Activated CD4-positive, alpha-beta T cell treated with anti-CD3 and anti-CD28 coated beads, Interleukin-2, amount 50 U/mL, for 4 hours (primary cell): ENCODE data around the gene UNC5B.
"Not testable (repeated sequence)": the region's sequence is repeated elsewhere in the genome, so short reads cannot be mapped to it uniquely, and the experiment has no call there.

ENCODE experiments used
- DNase-seq, 2 experiments: peaks; one replicate each; pipeline ENCODE4 v3.0.0-alpha.2; 2020

Gene UNC5B

DNA sequence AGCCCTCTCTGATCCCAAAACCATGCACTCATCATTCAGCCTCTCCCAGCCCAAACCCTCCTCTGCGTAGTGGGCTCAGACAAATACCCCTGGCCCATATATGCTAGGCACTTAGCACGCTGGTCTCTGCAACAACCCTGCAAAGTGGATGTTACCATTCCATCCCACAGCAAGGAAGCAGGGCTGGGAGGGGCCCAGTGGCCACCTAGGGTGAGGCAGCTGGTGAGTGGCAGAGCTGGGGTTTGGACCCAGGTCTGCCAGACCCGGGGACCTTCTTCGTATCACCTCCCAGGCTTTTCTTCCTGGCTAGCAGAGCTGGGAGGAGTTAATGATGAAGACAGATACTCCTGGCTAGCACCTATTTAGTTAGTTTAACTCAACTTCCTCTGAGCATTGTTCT is 73.6 kb downstream of the UNC5B start:
- no peak for DNase-seq

DNA sequence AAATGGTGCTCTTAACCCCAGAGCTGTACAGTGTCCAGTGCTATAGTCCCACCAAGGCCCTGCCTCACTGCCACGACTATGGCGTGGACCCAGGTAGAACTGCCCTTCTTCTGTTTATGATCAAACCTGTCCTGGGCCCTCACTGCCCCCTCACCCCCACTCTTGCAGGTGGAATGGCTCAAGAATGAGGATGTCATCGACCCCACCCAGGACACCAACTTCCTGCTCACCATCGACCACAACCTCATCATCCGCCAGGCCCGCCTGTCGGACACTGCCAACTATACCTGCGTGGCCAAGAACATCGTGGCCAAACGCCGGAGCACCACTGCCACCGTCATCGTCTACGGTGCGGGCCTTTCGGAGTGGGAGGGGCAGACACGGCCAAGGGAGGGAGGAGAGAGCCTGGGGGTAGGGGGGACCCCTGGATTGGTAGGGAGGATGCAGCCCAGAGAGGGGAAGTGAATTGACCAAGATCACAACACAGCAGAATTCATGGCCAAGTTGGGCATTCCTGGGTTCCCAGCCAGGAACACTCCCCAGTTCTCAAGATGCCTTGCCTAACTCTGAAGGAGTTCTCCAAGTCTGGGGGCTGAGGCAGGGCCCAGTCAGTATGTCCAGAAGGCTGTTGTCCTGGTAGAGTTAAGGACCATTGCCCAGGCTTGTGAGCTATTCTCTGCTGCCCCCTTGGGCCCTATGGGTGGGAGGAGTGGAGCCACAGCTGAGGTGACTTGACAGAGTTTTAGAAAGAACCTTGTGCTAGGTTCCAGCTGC is 74.3 kb downstream of the UNC5B start:
- no peak for DNase-seq

DNA sequence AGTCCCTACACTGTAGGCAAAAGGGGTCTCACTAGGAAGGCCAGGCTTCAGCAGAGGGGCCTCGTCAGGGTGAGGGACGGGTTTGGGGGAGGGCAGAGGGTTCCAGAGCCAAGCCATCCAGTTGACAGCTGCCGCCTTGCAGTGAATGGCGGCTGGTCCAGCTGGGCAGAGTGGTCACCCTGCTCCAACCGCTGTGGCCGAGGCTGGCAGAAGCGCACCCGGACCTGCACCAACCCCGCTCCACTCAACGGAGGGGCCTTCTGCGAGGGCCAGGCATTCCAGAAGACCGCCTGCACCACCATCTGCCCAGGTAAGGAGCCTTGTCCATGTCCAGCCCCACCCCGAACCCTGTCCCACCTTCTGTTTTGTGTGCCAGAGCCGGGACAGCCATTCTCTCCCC is 75.1 kb downstream of the UNC5B start:
- DNase-seq: no peak

DNA sequence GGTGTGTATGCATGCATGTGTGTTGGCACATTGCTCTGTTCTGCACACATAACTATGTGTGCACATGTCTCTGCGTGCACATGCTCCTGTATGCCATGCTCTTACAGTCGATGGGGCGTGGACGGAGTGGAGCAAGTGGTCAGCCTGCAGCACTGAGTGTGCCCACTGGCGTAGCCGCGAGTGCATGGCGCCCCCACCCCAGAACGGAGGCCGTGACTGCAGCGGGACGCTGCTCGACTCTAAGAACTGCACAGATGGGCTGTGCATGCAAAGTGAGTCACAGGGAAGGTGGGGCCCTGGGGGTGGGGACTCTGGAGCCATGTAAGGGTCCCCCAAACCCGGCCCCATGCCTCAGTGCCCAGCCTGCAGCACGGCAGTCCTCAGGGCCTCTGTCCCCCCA is 76.1 kb downstream of the UNC5B start:
- no peak for DNase-seq

DNA sequence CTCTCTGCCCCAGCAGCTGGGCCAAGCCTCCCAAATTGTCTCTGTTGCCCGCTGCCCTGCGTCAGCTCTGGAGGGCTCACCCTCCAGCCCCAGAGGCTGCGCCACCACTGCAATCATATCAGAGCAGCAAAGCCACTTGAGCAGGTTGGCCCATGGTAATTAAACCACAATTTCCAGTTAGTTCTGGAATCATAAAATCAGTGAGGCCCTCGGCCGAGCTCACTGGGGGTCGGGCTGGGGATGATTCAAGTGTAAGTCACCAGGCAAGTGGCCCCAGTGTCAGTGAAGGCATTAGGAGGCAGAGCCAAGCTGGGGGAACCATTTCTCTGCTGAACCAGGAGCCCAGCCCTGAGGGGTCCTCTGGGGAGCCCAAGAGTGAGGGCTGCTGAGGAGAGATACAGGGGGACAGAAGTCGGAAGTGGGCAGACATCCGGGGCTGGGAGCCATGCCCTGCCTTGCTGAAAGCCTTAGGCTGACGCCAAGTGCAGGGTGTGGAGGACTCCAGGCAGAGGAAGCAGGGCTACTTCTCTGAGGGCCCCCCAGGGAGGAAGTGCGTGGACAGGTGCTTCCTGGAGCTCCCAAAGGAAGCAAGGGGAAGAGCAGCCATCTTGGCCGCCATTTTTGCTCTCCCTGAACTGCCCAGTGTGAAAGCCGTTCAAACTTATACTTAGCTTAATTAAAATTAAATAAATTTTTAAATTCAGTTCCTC is 77.2 kb downstream of the UNC5B start:
- no peak for DNase-seq

GRCh38 chr10:71290331-71290730 is 78.0 kb downstream of the UNC5B start:
- no peak for DNase-seq

DNA sequence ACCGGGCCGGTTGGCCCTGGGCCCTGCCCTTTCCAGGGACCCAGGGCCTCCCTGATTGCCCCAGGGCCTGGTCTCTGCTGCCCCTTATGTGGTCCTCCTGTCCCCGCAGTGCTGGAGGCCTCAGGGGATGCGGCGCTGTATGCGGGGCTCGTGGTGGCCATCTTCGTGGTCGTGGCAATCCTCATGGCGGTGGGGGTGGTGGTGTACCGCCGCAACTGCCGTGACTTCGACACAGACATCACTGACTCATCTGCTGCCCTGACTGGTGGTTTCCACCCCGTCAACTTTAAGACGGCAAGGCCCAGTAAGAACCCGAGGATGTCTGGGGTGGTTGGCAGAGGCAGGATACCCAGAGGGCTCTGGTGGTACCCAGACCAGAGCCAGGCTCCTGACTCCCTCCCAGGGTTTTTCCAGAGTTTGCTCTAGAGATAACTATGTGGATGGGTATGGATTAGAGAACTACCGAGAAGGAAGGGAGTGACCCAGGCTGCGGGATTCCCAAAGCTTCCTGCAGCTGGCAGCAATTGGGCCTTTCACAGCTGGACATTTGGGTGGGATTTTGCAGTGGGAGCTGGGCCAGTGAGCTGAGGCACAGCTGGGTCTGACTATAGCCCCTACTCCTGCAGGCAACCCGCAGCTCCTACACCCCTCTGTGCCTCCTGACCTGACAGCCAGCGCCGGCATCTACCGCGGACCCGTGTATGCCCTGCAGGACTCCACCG is 78.6 kb downstream of the UNC5B start:
- no peak for DNase-seq

DNA sequence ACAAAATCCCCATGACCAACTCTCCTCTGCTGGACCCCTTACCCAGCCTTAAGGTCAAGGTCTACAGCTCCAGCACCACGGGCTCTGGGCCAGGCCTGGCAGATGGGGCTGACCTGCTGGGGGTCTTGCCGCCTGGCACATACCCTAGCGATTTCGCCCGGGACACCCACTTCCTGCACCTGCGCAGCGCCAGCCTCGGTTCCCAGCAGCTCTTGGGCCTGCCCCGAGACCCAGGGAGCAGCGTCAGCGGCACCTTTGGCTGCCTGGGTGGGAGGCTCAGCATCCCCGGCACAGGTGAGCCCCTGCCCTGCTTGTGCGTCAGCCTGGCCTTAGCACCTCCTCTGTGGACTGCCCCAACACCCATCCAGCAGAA is 79.1 kb downstream of the UNC5B start:
- no peak for DNase-seq

- DNase-seq: no peak
Measured at GRCh38 chr10:71292624-71293445, 80.5 kb downstream of the UNC5B start.

DNA sequence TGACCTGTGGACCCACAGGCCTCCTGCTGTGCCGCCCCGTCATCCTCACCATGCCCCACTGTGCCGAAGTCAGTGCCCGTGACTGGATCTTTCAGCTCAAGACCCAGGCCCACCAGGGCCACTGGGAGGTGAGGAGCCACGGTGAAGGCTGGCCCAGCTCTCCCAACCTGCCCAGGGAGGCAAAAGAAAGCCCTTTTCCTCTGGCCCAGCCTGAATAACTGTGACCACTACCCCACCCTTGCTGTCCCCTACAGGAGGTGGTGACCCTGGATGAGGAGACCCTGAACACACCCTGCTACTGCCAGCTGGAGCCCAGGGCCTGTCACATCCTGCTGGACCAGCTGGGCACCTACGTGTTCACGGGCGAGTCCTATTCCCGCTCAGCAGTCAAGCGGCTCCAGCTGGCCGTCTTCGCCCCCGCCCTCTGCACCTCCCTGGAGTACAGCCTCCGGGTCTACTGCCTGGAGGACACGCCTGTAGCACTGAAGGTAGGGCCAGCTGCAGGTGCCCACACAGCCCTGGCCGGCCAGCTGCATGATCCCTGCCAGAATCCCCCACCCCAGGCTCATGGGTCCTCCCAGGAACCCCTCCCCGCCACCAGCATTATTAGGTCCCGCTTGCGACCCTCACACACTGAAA is 81.2 kb downstream of the UNC5B start:
- DNase-seq: no peak

- DNase-seq: no peak
Measured at GRCh38 chr10:71294091-71294561, 81.8 kb downstream of the UNC5B start.

DNA sequence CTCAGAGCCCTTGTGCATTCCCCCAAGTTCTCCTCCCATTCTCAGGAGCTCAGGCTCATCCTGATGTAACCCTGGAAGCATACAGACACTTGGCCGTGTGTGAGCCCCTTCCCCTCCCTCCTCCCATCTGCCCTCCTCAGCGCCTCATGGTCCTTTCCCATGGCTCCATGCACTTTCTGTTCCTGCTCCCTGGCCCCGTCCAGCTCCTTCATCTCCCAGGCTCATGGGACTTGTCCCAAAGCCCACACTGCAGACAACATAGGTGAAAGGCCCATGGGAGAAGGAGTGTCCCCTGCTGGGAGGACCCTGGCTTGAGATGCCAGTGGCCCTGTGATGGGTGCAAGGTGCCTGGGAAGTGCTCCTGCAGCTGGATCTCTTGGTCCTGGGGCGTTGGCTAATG is 82.5 kb downstream of the UNC5B start:
- no peak for DNase-seq

DNA sequence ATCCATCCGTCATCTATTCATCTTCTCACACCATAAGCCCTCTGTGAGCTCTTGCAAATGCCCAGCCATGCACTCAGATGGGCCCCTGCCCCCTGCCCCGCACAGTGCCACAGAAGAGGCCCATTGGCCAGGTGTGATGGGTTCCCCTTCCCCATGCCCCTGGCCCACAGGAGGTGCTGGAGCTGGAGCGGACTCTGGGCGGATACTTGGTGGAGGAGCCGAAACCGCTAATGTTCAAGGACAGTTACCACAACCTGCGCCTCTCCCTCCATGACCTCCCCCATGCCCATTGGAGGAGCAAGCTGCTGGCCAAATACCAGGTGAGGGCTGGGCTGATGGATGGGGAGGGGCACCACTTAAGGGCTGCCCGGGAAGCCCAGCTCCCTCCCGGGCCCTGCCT is 83.3 kb downstream of the UNC5B start:
- no peak for DNase-seq

DNA sequence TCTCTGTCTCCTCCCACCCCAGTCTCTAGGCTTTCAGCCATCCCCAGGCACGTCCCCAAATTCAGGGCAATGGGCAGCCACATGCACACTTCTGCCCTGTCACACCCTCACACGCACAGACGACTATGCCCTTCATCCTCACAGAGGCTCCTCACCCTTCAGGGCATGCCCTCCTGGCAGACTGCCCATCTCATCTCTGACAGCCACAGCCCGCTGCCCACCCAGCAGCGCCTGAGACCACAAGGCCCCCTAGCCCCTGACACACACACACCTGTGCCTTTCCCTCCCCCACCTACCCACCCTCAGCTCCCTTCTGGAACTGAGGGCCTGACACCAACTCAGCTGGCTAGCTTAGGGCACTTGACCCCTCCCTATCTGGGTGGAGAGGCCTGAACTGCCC is 83.7 kb downstream of the UNC5B start:
- DNase-seq: no peak

- not testable (repeated sequence) for DNase-seq
Measured at GRCh38 chr10:71296811-71297210, 84.4 kb downstream of the UNC5B start.

DNA sequence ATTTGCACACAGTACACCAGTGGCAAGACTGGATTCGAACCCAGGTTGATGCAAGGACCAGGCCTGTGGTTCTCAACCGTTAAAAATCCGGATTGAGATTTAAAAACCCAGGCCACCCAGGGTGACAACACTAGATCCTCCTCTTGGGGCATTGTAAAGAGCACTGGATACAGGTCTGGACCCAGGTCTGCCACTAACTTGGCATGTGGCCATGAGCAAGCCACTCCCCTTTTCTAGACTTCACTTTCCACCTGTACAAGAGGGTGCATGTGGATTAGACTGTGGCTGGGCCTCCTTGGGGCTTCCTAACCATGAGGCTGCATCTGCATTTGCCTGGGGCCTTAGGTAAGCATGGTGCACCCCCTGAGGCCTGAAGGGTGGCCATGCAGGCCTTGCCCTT is 85.0 kb downstream of the UNC5B start:
- no peak for DNase-seq

- no peak for DNase-seq
Measured at GRCh38 chr10:71299071-71299785, 86.9 kb downstream of the UNC5B start.

GRCh38 chr10:71300555-71301370 is 88.4 kb downstream of the UNC5B start:
- DNase-seq: no peak

- DNase-seq: no peak
Measured at GRCh38 chr10:71301371-71301916, 89.1 kb downstream of the UNC5B start.

DNA sequence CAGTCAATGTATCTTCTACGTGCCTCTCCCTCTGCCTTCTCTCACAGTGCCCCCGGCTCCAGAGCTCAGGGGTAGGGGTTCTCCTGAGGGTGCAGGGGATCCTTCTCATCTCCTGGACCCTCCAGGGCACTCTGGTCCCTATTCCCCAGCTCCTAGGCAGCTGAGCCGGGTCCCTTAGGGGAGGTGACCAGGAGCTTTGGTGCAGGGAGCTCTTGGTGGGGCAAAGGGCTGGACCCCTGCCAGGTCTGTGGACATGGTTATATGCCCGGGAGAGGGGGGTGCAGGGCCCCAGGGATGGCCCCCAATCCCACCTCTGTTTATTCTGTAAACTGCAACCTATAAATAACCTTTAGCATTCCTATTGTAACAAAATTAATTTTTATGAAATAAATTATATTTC is 90.1 kb downstream of the UNC5B start:
- DNase-seq: no peak
